ENCODE data around the gene CGN. TPM values are rescaled to one million over a fixed set of nuclear protein-coding genes. Genes with fewer than 3 reads are reported as not detected.

Gene CGN
- total RNA-seq, 1 experiment from 2014 or later: 147 TPM

DNA sequence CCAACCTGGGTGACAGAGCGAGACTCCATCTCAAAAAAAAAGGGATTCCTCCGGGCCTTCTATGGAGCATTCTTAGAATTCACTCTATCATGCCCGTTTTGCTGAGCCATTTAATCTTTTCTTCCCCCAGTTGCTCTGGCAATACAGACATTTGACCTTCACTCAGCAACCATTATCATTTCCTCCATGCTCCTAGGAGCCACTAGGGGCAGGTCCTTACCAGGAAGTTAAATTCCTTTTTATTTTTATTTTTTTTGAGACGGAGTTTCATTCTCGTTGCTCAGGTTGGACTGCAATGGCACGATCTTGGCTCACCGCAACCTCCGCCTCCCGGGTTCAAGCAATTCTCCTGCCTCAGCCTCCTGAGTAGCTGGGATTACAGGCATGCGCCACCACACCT lies 9.7 kb upstream of the CGN start:
- no peak overlapping the region for H3K27ac Mint-ChIP-seq (ENCODE audit: unreplicated experiment)
- POLR2A ChIA-PET: no interaction called here
- H3K9me3 ChIP-seq: no peaks in the 10 kb centered on the region
- H3K27me3 ChIP-seq (replicated peaks; ENCODE audit: control insufficient read depth, insufficient read depth, low read length): no peaks in the 10 kb centered on the region
- no peaks in the 10 kb centered on the region for H3K9me3 Mint-ChIP-seq (ENCODE audit: unreplicated experiment)
- H3K27me3 Mint-ChIP-seq (ENCODE audit: insufficient read depth, unreplicated experiment): no peaks in the 10 kb centered on the region
- H3K36me3 Mint-ChIP-seq (ENCODE audit: insufficient read depth, unreplicated experiment): no peaks in the 10 kb centered on the region
- H3K4me1 Mint-ChIP-seq (ENCODE audit: low read depth, unreplicated experiment): peaks cover 22% of the 10 kb centered on the region
- no peaks in the 10 kb centered on the region for H3K36me3 ChIP-seq (ENCODE audit: control insufficient read depth, insufficient read depth, low read length)
- no peak overlapping the region for H3K4me3 ChIP-seq (ENCODE audit: low read depth, low read length)
- peak in 1 of 2 experiments; percentile 42 for DNase-seq
- TF ChIP-seq, protein P1, sequence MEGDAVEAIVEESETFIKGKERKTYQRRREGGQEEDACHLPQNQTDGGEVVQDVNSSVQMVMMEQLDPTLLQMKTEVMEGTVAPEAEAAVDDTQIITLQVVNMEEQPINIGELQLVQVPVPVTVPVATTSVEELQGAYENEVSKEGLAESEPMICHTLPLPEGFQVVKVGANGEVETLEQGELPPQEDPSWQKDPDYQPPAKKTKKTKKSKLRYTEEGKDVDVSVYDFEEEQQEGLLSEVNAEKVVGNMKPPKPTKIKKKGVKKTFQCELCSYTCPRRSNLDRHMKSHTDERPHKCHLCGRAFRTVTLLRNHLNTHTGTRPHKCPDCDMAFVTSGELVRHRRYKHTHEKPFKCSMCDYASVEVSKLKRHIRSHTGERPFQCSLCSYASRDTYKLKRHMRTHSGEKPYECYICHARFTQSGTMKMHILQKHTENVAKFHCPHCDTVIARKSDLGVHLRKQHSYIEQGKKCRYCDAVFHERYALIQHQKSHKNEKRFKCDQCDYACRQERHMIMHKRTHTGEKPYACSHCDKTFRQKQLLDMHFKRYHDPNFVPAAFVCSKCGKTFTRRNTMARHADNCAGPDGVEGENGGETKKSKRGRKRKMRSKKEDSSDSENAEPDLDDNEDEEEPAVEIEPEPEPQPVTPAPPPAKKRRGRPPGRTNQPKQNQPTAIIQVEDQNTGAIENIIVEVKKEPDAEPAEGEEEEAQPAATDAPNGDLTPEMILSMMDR (IDR thresholded peaks at IDR 0.05; ENCODE audit: insufficient read depth in 1 of 2, low read depth in 1 of 2, low read length in 1 of 2, severe bottlenecking in 1 of 2, unreplicated experiment in 1 of 2): peak; percentile 26 to 29
- H3K4me3 Mint-ChIP-seq (ENCODE audit: unreplicated experiment): no peak overlapping the region
- intact Hi-C loops (cut with micrococcal nuclease; ENCODE audit: unreplicated experiment): loop anchor here (1.0 kb wide), 1 partner anchor 13 kb away; no protein-coding TSS in a partner anchor
- peaks cover 40% of the 10 kb centered on the region for H3K4me1 ChIP-seq
- no TSS peak for BruUV-seq (replicated peaks)
- CTCF ChIA-PET: interaction anchor here (0.7 kb wide), 1 partner anchor 1853 kb away, joined by 4 read pairs; no protein-coding TSS in a partner anchor

DNA sequence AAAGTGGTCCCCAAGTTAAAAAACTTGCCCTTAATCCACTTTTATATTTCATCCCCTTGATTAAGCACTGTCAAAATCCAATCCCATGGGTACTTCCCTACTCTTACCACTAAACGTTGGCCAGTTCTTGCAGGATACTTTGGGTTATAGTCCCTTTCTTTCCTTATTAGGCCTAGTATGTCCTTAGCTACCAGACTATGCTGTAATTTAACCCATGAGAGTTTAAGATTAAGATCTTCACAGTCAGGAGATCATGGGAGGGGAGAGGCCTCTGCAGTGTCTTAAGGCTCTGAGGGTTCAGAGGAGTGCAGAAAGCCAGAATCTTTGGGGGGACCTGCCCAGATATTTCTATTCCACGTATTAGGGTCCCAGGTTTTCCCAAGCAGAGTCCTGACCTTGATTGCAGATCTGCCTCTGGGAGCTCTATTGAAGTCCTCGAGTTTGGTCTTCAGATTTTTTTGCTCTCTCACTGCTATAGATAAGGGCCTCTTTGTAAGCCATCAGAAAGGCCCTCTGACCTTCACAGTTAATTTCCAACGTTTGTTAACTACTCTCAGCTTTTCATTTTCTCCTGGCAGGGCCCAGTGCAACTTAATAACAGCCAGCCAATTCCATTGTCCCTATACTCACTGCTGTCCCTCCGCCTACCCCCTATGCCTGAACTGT lies 9.0 kb upstream of the CGN start:
- H3K9me3 Mint-ChIP-seq (ENCODE audit: unreplicated experiment): no peaks in the 10 kb centered on the region
- no peak overlapping the region for H3K4me3 ChIP-seq (ENCODE audit: low read depth, low read length)
- no peaks in the 10 kb centered on the region for H3K36me3 Mint-ChIP-seq (ENCODE audit: insufficient read depth, unreplicated experiment)
- H3K4me1 ChIP-seq: peaks cover 40% of the 10 kb centered on the region
- H3K27ac Mint-ChIP-seq (ENCODE audit: unreplicated experiment): peak overlapping the region; percentile 79
- H3K4me1 Mint-ChIP-seq (ENCODE audit: low read depth, unreplicated experiment): peaks cover 26% of the 10 kb centered on the region
- no peaks in the 10 kb centered on the region for H3K27me3 ChIP-seq (replicated peaks; ENCODE audit: control insufficient read depth, insufficient read depth, low read length)
- no peak for DNase-seq
- H3K27me3 Mint-ChIP-seq (ENCODE audit: insufficient read depth, unreplicated experiment): no peaks in the 10 kb centered on the region
- ChIA-PET POLR2A (interaction anchor here (0.5 to 0.9 kb wide), 3 partner anchors 9 to 57 kb away, joined by 4 to 7 read pairs (median 5); partner anchors contain the start of genes CGN and TUFT1), CTCF (interaction anchor here (0.6 to 0.7 kb wide), 2 partner anchors 12 to 1852 kb away, joined by 3 to 4 read pairs; no protein-coding TSS in a partner anchor)
- H3K9me3 ChIP-seq: no peaks in the 10 kb centered on the region
- H3K36me3 ChIP-seq (ENCODE audit: control insufficient read depth, insufficient read depth, low read length): no peaks in the 10 kb centered on the region
- H3K4me3 Mint-ChIP-seq (ENCODE audit: unreplicated experiment): peak overlapping the region; percentile 5
- TF ChIP-seq, protein P1 (IDR thresholded peaks at IDR 0.05; ENCODE audit: insufficient read depth in 1 of 2, low read depth in 1 of 2, low read length in 1 of 2, severe bottlenecking in 1 of 2, unreplicated experiment in 1 of 2): no peak
- intact Hi-C loops (cut with micrococcal nuclease; ENCODE audit: unreplicated experiment): no loop called here
- no TSS peak for BruUV-seq (replicated peaks)

DNA sequence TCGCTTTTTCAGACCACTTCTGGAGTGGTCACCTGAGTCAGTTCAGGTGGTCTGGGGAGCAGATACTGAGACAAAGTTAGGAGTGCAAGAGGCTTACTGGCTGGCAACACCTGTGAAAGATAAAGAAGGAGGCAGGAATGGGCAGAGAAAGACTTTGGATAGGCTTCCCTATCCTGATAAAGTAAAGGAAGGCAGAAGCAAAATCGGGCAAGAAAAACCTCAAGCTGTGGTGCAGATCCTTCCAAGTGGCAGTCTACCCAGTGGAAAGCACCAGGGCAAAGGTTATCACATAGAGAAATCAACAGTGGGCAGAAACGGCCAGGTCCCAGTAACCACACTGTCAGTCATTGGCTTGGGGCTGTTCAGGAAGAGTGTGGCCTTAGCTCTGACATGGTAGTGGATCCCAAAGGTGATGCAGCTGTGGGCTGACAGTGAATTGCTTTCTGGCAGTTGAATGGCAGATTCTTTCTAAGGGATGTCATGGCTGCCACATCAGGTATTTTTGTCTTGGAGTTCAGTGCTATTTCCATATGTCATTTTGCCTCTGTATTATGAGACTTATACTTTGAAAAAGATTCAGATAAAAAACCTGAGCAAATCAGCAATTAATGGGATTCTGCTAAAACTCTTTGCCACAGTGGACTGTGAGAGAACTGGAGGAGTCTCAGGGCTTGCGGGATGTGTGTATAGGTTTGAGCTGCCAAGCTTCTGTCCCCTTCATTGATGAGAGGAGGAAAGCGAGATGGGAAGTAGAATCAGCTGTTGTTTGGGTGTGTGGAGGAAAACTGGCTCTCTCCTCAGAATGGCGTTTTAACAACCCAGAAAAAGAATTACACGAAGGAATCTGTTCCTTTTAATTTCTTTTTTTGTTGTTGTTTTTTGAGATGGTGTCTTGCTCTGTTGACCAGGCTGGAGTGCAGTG lies 8.1 kb upstream of the CGN start:
- H3K27me3 Mint-ChIP-seq (ENCODE audit: insufficient read depth, unreplicated experiment): no peaks in the 10 kb centered on the region
- no peaks in the 10 kb centered on the region for H3K36me3 ChIP-seq (ENCODE audit: control insufficient read depth, insufficient read depth, low read length)
- TF ChIP-seq, protein P1 (IDR thresholded peaks at IDR 0.05; ENCODE audit: insufficient read depth in 1 of 2, low read depth in 1 of 2, low read length in 1 of 2, severe bottlenecking in 1 of 2, unreplicated experiment in 1 of 2): no peak
- no peaks in the 10 kb centered on the region for H3K36me3 Mint-ChIP-seq (ENCODE audit: insufficient read depth, unreplicated experiment)
- DNase-seq: no peak
- no peaks in the 10 kb centered on the region for H3K9me3 ChIP-seq
- H3K4me3 Mint-ChIP-seq (ENCODE audit: unreplicated experiment): peak overlapping the region; percentile 5
- H3K4me1 Mint-ChIP-seq (ENCODE audit: low read depth, unreplicated experiment): peaks cover 30% of the 10 kb centered on the region
- H3K4me3 ChIP-seq (ENCODE audit: low read depth, low read length): no peak overlapping the region
- ChIA-PET POLR2A (interaction anchor here (0.5 to 0.9 kb wide), 2 partner anchors 8 to 37 kb away, joined by 4 to 5 read pairs; partner anchors contain the start of genes CGN and TUFT1), CTCF (no interaction called here)
- H3K27me3 ChIP-seq (replicated peaks; ENCODE audit: control insufficient read depth, insufficient read depth, low read length): no peaks in the 10 kb centered on the region
- intact Hi-C loops (cut with micrococcal nuclease; ENCODE audit: unreplicated experiment): no loop called here
- no peaks in the 10 kb centered on the region for H3K9me3 Mint-ChIP-seq (ENCODE audit: unreplicated experiment)
- peaks cover 40% of the 10 kb centered on the region for H3K4me1 ChIP-seq
- BruUV-seq (replicated peaks): no TSS peak
- peak overlapping the region; percentile 79 for H3K27ac Mint-ChIP-seq (ENCODE audit: unreplicated experiment)

Measured in Caco-2 (cell line).